Epidermal melanocyte (primary cell): ENCODE measurements around the gene TMIGD1.

ENCODE experiments used
- DNase-seq: peaks from one replicate; pipeline ENCODE4 v3.0.0; 2011; ENCODE audit warnings: low spot score; ENCODE audit not compliant: insufficient read length

Gene TMIGD1

GRCh38 chr17:30290696-30291542 lies 42.9 kb downstream of the TMIGD1 start:
- no peak for DNase-seq

GRCh38 chr17:30290077-30290476 lies 43.8 kb downstream of the TMIGD1 start:
- no peak for DNase-seq

DNA sequence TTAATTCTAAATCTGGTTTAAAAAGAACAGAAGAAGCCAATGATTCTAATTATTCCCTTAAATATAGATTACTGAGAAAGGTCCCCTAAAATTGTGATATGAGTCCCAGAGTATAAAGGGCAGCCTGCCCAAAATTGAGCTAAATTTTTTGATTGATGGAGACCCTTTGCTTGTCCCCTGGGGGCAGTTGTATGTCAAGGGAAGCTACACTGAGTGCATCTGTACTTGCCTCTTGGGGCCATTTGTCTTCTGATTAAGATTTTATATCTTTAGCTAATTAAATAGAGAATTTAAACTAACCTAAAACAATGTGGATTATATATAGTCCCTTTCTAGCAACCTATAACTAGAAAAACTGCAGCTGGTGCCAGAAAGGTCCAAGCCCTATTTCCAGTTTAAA lies 54.7 kb downstream of the TMIGD1 start:
- no peak for DNase-seq

GRCh38 chr17:30278032-30278431 lies 55.8 kb downstream of the TMIGD1 start:
- no peak for DNase-seq

- DNase-seq, result no peak
These were observed 57.9 kb downstream of the TMIGD1 start for GRCh38 chr17:30275911-30276310.

DNA sequence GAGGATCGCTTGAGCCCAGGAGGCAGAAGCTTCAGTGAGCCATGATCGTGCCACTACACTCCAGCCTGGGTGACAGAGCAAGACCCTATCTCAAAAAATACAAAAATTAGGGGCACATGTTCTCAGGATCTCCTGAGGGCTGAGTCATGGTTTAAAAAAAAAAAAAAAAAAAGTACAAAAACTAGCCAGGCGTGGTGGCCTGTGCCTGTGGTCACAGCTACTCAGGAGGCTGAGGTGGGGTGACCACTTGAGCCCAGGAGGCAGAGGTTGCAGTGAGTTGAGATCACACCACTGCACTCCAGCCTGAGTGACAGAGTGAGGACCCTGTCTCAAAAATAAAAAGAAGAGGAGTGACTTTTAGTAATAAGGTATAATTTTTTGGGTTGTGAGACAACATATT lies 59.0 kb downstream of the TMIGD1 start:
- DNase-seq, result no peak

GRCh38 chr17:30273373-30273772 lies 60.5 kb downstream of the TMIGD1 start:
- DNase-seq, result no peak

- DNase-seq, result no peak
These were observed 62.8 kb downstream of the TMIGD1 start for GRCh38 chr17:30271102-30271501.

- DNase-seq, result no peak
These were observed 66.2 kb downstream of the TMIGD1 start for GRCh38 chr17:30267625-30268024.
